ENCODE measurements around the gene SLC22A23.

GRCh38 chr6:3331494-3331893, 125.4 kb downstream of the SLC22A23 start:
- TF ChIP-seq, protein P1, sequence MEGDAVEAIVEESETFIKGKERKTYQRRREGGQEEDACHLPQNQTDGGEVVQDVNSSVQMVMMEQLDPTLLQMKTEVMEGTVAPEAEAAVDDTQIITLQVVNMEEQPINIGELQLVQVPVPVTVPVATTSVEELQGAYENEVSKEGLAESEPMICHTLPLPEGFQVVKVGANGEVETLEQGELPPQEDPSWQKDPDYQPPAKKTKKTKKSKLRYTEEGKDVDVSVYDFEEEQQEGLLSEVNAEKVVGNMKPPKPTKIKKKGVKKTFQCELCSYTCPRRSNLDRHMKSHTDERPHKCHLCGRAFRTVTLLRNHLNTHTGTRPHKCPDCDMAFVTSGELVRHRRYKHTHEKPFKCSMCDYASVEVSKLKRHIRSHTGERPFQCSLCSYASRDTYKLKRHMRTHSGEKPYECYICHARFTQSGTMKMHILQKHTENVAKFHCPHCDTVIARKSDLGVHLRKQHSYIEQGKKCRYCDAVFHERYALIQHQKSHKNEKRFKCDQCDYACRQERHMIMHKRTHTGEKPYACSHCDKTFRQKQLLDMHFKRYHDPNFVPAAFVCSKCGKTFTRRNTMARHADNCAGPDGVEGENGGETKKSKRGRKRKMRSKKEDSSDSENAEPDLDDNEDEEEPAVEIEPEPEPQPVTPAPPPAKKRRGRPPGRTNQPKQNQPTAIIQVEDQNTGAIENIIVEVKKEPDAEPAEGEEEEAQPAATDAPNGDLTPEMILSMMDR (IDR thresholded peaks at IDR 0.05): no peak
- no peak for TF ChIP-seq POLR2A (IDR thresholded peaks at IDR 0.05)

Data from adrenal gland (tissue), 5 donors.